HFFc6 (cell line): ENCODE data around the gene RAD17. TPM values are rescaled to one million over a fixed set of nuclear protein-coding genes. Genes with fewer than 3 reads are reported as not detected.

Source experiments
- DNase-seq: peaks from one replicate; pipeline ENCODE4 v3.0.0-alpha.2; 2018
- H3K27ac Mint-ChIP-seq: 2 replicates; pipeline ENCODE4 v1.8.0; 2020; ENCODE audit warnings: mild to moderate bottlenecking, mixed read lengths
- H3K27me3 Mint-ChIP-seq: 2 replicates; pipeline ENCODE4 v1.8.0; 2021; ENCODE audit warnings: mild to moderate bottlenecking, moderate library complexity, mixed read lengths; ENCODE audit not compliant: insufficient read depth
- H3K36me3 Mint-ChIP-seq: 2 replicates; pipeline ENCODE4 v1.8.0; 2021; ENCODE audit warnings: low read depth, mixed read lengths
- H3K4me1 Mint-ChIP-seq: 2 replicates; pipeline ENCODE4 v1.8.0; 2020; ENCODE audit warnings: low read depth, mixed read lengths
- H3K4me3 Mint-ChIP-seq: 2 replicates; pipeline ENCODE4 v1.8.0; 2020; ENCODE audit warnings: mild to moderate bottlenecking, moderate library complexity, mixed read lengths
- H3K9me3 Mint-ChIP-seq: 2 replicates; pipeline ENCODE4 v1.8.0; 2020; ENCODE audit warnings: mild to moderate bottlenecking, mixed read lengths
- total RNA-seq, 6 experiments: library from RNA; stranded (reverse); fragmentation: NEBNext Ultra II Directional; extraction: Animal tissue kit (Norgen Biotek cat#: 25700); gene quantifications; 2 replicates in 1 of 6; 3 replicates in 5 of 6; pipeline ENCODE4 v1.2.3, GENCODE V29; 2021
- TF ChIP-seq, protein P1 (sequence below): fragments of 200-600 bp; sonication (generic); IDR thresholded peaks from 2 replicates; pipeline ENCODE4 v1.5.0; 2021; ENCODE audit warnings: antibody characterized with exemption, mild to moderate bottlenecking

Gene RAD17
- total RNA-seq, 6 experiments from 2014 or later, result 17.3 to 22.2 (median 19.1) TPM

DNA sequence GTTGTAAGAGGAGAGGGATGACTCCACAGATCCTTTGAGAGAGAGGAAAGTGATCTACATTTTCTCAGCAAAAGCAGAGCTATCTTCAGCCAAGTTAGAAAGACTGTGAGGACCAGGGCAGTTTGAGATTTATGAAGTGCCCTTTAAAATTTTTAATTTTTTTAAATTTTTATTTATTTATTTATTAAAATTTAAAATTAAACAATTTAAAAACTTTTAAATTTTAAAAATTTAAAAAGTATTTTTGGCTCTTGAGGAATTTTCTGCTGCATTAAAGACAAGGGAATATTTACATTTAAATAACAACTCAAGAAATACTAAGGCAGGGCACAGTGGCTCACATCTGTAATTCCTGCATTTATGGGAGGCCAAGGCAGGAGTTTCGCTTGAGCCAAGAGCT lies 92.6 kb downstream of the RAD17 start:
- H3K27me3 Mint-ChIP-seq, result peaks cover 7% of the 10 kb centered on the region
- 0 out of 2 replicates have a peak, but pooled peaks cover 8% of the 10 kb centered on the region for H3K9me3 Mint-ChIP-seq
- H3K4me3 Mint-ChIP-seq, result no peak overlapping the region
- no peaks in the 10 kb centered on the region for H3K4me1 Mint-ChIP-seq
- no peak for DNase-seq
- peaks cover 5% of the 10 kb centered on the region; the same call in 1 of the 2 replicates for H3K36me3 Mint-ChIP-seq
- no peak overlapping the region for H3K27ac Mint-ChIP-seq
- TF ChIP-seq, protein P1, sequence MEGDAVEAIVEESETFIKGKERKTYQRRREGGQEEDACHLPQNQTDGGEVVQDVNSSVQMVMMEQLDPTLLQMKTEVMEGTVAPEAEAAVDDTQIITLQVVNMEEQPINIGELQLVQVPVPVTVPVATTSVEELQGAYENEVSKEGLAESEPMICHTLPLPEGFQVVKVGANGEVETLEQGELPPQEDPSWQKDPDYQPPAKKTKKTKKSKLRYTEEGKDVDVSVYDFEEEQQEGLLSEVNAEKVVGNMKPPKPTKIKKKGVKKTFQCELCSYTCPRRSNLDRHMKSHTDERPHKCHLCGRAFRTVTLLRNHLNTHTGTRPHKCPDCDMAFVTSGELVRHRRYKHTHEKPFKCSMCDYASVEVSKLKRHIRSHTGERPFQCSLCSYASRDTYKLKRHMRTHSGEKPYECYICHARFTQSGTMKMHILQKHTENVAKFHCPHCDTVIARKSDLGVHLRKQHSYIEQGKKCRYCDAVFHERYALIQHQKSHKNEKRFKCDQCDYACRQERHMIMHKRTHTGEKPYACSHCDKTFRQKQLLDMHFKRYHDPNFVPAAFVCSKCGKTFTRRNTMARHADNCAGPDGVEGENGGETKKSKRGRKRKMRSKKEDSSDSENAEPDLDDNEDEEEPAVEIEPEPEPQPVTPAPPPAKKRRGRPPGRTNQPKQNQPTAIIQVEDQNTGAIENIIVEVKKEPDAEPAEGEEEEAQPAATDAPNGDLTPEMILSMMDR, result no peak

Other genes starting within 250 kb of the RAD17 start
- 100 to 1,000 TPM in 5 of 6 experiments, 10 to 100 TPM in 1; 89.8 to 199 (median 169) TPM for gene CCNB1, start 202.7 kb upstream of the RAD17 start, total RNA-seq
- gene CENPH, start 180.2 kb upstream of the RAD17 start, total RNA-seq, result 10 to 100 TPM; 10.7 to 21.0 (median 20.1) TPM
- 10 to 100 TPM; 46.9 to 61.0 (median 54.1) TPM for gene CDK7, start 134.9 kb upstream of the RAD17 start, total RNA-seq
- 1 to 10 TPM; 2.7 to 3.8 (median 3.1) TPM for gene CCDC125, start 37.0 kb upstream of the RAD17 start, total RNA-seq
- 10 to 100 TPM; 35.8 to 51.3 (median 43.7) TPM for gene AK6, start 298 bp upstream of the RAD17 start, total RNA-seq
- 100 to 1,000 TPM in 1 of 6 experiments, 10 to 100 TPM in 5; 81.0 to 110 (median 97.5) TPM for gene TAF9, start 298 bp upstream of the RAD17 start, total RNA-seq
- gene MARVELD2, start 45.3 kb downstream of the RAD17 start, total RNA-seq, result under 1 TPM in 1 of 6 experiments, not detected in 5; 0.16 TPM
- gene OCLN, start 123.0 kb downstream of the RAD17 start, total RNA-seq, result 1 to 10 TPM in 1 of 6 experiments, under 1 TPM in 5; 0.38 to 1.3 (median 0.66) TPM
- 10 to 100 TPM; 31.5 to 36.0 (median 32.2) TPM for gene GTF2H2C, start 190.4 kb downstream of the RAD17 start, total RNA-seq